Body of pancreas (tissue), 4 donors: Measurements from ENCODE around the gene FGF6.

ENCODE experiments used
- POLR2A ChIP-seq, 3 donors: fragments of 450-650 bp; IDR thresholded peaks; one replicate each; pipeline ENCODE4 v1.6.1; 2016; ENCODE audit warnings: antibody characterized with exemption in 3 of 3, mild to moderate bottlenecking in 2 of 3
- TF ChIP-seq, protein P1 (sequence below), 7 experiments: fragments of 450-650 bp in 4 of 7; fragments of 200-600 bp in 3 of 7; sonication (generic) in 3 of 7; IDR thresholded peaks; one replicate each; pipeline ENCODE4 v1.5.1; 2016 to 2019; ENCODE audit warnings: antibody characterized with exemption in 7 of 7

DNA sequence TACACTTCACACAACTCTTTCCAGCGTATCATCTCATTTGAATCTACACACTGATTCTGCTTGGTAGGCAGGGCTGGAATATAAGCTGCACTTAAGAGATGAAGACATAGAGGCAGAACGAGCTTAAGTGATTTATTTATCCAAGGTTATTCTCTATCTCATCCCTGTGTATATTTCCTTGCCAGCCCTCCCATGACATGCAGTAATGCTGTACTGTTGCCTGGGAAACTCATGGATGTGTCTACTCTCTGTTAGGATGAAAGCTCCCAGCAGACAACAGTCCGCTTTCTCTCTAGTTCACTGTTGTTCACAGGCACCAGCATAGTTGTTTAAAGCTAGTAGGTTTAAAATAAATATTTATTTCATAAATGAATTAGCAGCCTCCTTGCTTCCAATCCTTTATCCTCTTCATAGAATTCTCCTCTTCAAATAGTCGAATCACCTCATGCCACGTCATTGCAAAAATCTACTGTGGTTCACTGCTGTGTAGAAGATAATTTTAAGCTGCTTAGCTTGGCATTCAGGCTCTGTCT is 25.4 kb downstream of the FGF6 start:
- TF ChIP-seq, protein P1, sequence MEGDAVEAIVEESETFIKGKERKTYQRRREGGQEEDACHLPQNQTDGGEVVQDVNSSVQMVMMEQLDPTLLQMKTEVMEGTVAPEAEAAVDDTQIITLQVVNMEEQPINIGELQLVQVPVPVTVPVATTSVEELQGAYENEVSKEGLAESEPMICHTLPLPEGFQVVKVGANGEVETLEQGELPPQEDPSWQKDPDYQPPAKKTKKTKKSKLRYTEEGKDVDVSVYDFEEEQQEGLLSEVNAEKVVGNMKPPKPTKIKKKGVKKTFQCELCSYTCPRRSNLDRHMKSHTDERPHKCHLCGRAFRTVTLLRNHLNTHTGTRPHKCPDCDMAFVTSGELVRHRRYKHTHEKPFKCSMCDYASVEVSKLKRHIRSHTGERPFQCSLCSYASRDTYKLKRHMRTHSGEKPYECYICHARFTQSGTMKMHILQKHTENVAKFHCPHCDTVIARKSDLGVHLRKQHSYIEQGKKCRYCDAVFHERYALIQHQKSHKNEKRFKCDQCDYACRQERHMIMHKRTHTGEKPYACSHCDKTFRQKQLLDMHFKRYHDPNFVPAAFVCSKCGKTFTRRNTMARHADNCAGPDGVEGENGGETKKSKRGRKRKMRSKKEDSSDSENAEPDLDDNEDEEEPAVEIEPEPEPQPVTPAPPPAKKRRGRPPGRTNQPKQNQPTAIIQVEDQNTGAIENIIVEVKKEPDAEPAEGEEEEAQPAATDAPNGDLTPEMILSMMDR (IDR thresholded peaks at IDR 0.05) = no peak
- no peak for TF ChIP-seq POLR2A (IDR thresholded peaks at IDR 0.05)
